Cortex of kidney (tissue), 1 donor: ENCODE measurements around the gene RHD.
"Not testable (repeated sequence)": the region's sequence is repeated elsewhere in the genome, so short reads cannot be mapped to it uniquely, and the experiment has no call there.

Experiments used
- DNase-seq: peaks from one replicate; lab custom pipeline; 2025; lab: John Stamatoyannopoulos, UW

The RHD gene

DNA sequence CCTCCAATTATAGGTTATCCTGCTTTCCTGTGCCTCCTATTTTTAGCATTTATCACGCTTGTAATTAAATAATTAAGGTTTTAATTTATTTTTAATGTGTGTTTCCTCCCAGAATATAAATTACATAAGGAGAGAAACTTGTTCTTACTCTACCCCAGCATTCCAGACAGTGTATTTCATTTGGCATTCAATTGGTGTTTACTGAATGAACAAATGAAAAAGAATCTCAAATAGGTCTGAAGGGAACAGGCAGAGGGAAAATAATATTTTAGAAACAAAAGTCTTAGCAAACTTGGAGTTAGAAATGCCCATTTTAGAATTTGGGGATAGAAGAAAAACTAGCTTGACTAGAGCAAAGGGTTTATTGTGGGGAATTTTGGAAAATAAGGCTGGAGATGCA is 15.1 kb upstream of the RHD start:
- DNase-seq: no peak

DNA sequence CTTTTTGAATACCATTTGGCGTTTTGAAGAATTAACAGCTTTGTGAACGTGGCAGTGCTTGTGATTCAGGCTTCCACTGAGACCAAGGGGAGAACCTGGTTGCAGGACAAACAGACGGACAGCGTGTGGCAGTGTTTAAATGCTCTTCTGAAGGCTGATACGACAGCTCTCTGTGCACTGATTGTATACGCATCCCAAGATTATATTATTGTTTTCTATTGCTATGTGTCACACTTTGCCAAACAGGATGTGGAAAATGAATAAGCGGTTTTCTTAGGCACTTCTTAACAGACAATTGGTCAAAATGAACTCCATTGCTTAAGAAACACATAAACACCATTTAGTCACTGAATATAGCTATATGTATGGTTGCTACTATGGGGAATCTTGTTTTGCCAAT is 12.5 kb upstream of the RHD start:
- DNase-seq: not testable (repeated sequence)

DNA sequence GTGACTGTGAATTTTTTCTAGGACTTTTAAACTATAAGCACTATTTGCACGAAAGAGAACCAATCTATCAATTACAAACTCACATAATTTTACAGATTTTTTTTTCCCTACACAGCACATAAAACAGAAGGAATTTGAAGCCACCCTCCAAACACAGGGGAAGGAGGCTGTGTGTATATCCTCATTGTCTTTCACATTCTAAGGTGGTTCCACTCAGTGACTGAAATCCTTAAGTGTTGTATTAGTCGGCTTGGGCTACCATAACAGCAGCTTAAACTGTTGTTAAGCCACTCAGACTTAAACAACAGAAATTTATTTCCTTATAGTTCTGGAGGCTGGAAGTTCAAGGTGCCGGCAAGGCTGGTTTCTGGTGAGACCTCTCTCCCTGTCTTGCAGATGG is 12.0 kb upstream of the RHD start:
- DNase-seq: not testable (repeated sequence)

DNA sequence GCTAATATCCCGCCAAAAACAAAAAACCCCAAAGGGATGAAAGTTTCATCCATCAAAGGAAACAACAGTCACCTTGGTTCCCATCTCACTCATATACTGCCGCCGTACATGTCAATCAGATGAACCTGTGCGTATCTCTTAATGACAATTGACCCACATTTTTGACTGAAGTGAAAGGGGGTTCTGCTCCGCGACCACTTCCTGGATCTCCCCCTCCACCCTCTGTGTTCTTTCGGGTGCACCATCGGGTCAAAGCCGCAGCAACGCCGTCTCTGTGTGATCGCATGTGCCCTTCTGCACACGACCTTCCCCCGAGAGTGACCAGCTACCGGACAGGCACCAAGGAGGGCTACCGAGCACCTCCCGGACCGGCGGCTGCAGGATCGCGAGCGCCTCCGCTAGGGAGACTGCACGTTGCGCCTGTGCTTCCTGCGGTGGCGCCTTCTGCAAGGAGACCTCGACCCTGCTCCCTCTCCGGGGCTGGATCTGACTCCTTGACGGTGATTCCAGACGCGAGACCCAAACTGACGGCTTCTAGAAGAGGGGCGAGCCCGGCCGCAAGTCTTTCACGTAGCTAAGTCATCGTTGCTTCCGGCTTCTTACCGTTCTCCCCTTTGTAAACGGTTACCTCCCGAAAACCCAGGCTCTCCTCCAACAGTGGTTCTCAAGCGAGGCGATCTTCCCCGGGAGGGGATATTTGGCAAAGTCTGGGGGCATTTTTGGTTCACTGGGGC is 5.6 kb upstream of the RHD start:
- DNase-seq: not testable (repeated sequence)

DNA sequence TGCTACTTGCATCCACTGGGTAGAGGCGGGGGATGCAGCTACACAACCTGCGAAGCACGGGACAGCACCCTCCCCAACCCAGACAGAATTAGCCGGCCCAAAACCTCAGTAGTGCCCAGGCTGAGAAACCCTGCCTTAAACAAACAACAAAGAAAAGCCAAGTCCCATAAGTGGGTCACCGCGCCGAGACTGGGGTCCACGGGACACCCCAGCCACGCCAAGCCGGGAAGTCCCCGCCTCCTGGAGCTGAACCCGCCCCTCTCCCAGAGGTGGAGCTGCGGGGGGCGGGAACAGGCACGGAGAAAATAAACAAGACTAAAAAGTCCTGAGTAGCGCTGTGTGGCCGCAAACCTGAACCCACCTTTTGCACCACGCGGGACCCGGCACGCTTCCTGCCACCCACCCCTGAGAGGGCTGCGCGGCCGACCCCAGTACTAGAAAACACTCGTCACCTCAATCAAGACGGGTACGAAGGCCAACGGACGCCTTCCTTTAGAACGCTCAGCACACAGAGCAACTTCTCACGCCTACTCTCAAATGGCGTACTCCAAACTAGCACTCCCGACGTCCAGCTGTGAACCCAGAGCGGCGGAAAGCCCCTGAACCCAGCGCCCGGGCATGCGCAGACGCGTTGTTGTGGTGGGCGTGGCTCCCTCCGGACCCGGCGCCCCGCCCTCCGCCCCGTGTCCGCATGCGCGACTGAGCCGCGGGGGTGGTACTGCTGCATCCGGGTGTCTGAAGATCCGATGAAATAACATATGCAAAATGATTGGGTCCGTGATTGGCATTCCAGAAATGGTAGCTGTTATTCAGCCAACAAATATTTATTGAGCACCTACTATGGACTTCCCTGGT is 4.8 kb upstream of the RHD start:
- not testable (repeated sequence) for DNase-seq

DNA sequence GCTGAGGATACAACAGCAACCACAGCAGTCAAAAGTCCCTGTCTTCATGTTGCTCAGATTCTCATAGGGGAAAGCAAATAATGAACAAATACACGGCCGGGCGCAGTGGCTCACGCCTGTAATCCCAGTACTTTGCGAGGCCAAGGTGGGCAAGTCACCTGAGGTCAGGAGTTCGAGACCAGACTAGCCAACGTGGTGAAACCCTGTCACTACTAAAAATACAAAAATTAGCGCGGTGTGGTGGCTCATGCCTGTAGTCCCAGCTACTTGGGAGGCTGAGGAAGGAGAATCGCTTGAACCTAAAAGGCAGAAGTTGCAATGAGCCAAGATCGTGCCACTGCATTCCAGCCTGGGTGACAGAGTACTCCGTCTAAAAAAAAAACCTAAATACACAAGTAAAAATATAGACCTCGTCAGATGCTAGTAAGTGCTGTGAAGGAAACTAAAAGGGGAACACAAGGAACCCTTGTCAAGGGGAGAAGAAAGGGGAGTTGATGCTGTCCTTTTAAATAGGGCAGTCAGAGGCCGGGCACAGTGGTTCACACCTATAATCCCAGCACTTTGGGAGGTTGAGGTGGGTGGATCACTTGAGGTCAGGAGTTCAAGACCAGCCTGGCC is 4.1 kb upstream of the RHD start:
- DNase-seq: not testable (repeated sequence)

DNA sequence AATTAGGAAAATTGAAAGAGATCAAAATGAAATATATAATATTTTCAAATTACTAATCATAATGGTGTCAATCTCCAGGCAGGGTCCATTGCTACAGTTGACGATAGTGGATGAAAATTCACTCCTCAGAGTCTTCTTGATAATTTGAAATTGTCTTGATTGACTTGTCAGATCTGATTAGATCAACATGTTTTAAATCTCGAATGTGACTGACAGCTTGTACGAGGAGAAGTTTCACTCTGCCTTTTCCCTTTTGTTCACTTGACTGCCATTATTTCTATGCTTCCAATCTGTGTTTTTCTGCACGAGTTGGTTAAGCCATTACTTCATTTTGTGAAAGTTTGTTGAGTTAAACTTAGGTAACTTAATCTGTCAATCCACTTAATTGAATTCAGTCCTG is 3.3 kb downstream of the RHD start:
- DNase-seq: not testable (repeated sequence)

DNA sequence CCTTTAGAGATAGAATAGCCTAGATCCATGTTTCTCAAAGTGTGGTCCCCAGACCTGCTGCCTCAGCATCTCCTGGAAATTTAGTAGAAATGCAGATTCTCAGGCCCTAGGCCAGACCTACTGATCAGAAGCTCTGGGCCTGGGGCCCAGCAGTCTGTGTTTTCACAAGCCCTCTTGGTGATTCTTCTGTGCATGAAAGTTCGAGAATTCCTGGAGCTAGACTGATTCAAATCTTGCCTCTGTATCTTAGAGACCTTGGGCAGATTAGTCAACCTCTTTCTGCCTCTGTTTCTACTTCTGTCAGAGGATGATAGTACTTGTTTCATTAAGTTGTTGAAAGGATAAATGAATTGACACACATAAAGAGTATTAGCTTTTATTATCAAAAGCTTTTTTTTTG is 5.0 kb downstream of the RHD start:
- not testable (repeated sequence) for DNase-seq

DNA sequence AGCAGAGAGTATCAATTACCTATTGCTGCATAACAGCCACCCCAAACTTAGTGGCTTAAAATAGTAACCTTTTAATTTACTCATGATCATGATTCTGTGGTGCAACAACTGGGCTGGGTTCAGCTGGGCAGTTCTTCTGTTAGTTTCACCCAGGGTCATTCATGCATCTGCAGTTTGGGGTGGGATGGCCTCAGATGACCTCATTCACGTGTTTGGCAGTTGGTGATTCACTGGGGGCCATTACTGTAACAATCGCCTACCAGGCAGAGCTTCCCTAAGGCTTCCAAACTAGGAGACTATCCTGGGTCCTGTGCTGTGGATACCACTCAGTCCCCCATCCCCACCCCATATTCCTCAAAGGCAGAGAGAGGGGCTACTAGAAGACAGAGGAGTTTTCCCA is 6.0 kb downstream of the RHD start:
- DNase-seq: not testable (repeated sequence)

DNA sequence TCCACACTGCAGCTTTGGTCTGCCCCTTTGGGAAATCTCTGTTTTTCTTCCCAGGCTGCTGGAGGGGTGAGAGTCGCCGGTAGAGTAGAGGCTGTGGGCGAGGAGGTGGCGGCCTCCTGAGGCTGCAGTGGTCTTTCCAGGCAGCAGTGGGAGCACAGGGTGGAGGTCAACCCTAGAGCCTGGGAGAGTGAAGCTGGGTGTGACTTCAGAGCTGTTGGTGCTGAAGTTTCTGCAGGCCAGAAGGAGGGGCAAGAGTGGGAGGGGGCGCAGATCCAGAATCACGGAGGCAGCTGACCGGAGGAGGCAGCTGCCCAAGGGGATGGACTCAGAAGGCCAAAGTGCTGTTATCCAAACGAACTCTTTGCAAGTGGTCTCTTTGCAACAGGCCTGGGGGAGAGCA is 6.5 kb downstream of the RHD start:
- not testable (repeated sequence) for DNase-seq

DNA sequence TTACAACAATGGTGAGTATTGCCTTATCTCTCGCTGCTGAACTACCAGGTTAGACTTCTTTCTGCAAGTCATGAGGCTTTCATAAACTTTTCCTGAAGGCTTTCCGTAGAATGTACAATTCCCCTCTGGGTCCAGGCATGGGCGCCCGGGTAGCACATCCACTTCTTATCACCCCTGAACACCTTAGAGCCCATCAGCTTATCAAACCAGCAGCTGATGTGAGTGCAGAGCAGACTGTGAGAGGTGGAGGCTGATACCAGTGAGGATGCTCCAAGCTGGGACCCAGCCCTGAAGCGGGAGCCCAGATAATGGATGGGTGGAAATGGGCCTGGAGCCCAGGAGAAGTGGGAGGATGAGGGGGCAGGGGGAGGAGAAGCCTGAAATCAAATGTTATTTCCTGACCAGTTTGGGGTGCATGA is 7.4 kb downstream of the RHD start:
- not testable (repeated sequence) for DNase-seq

DNA sequence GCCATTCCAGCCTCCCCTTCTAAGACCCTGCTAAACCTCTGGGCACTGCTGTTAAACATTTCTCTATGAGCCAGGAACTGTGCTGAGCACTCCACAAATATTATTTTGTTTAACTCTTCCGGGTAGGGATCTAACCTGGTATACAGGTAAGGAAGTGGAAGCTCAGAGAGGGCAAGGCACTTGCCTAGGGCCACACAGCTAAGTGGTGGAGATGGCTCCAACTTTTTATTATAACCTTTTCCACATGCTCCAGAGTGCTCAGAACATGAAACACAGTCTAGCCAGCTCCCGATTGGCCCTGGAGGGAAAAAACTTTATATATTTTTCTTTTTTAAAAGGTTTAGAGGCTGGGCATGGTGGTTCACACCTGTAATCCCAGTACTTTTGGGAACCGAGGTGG is 13.6 kb downstream of the RHD start:
- DNase-seq: not testable (repeated sequence)

DNA sequence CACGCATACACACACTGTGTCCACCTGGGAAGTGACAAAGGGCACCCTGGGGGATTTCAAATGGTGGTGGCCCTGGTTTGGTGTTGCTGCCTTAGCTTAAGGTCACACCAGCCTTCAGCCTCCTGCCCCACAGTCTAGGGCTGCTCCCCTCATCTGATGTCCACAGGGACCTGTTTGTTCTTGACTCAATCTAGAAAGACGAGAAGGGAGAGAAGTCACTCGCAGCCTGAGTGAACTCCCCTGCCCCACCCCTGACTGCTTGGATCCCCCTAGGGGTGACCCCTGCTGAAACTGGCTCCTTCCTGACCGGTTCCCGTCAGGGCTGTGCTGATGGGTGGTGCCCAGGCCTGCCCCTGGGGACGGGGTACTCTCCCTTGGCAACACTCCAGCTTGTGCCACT is 14.9 kb downstream of the RHD start:
- not testable (repeated sequence) for DNase-seq

DNA sequence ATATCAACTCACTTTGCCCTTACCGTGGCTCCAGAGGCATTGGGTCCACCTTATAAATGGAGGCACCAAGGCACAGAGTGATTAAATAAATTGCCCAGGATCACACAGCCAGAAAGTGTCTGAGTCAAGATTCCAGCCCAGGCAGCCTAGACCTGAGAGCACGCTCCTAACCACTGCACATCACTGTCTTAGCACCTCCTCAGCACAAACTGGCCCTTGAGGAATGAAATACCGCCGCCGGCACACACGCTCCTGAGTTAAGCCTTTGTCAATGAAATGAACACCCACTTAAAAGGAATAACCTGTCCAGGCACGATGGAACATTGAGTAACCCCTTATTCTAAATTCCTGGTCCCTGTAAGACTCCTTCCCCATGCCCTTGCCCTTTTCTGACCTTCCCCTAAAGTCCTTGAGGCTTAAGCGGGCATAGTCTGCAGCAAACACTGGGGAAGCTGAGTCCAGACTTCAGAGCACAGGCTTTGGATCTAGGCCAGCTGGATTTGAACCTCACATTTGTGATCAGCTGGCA is 16.3 kb downstream of the RHD start:
- not testable (repeated sequence) for DNase-seq

DNA sequence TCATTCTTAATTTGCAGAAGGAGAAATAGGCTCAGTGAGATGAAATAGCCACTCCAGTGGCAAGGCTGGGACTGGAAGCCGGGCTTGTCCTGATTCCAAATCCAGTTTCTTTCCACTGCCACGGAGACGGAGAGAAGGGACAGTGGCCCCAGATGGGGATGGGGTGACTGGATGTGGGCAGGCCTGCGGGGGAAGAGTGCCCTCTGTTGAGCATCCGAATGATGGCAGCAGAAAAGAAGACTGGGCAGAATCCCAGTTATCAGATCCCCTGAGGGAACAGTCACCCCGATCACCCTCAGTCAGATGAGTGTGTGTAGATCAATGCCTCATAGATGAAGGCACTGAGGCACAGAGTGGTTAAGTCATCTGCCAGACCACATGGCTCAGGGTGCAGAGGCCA is 17.7 kb downstream of the RHD start:
- not testable (repeated sequence) for DNase-seq

DNA sequence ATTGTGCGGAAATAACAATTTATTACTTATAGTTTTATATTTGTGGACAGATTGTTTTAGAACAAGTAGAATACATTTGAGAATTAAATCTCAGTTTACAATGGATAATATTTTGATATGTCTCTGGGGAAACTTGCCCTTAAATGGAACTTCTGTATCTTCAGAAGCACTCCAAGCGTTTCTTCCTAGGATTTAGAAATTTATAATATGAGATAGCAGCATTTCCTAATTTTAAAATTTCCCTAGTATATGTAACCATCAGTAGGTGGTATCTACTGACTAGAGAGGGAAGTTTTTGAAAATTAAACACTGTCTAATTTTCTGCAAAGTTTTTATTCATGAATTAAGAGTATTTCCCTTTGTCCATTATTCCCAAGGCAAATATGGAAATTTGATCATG is 21.1 kb downstream of the RHD start:
- DNase-seq: not testable (repeated sequence)

DNA sequence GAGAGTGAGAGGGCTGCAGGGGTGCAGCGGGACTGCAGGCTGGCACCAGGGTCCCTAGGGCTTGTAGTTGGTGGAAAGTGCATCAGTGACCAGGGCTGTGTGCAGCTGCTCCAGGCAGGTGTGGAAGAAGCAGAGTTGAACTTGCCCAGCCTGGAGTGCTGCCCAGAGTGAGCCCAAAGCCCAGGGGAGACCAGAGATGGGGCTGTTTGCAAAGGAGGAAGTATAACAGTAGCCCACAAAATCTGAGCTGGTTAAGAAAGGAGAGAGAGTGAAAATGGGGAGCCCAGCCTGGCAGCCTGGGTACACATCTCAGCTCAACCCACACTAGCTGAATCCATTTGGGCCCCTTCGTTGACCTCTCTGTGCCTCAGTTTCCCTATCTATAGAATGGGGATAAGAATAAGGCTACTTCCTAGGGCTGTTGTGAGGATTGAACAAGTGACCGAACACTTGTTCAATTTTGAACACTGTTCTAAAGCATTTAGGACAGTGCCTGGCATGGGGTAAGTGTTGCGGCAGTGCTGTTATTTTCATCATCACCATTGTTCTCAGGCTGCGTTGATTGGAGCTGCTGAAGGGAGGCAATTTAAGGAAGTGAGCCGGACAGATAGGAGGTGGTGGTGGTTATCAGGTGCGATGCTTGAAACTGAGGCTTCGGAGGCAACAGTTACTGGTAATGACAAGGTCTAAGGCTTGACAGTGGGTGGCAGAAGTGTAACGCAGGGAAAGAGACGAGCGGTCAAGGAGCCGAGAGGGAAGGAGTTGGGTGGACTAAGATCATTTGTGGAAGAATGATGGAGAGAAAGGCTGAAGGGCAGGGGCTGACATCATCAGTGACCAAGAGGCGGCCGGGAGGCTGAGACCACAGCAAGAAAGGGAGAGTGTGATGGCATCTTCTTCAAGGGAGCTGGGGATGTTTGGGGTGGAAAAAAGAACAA is 22.8 kb downstream of the RHD start:
- DNase-seq: not testable (repeated sequence)

DNA sequence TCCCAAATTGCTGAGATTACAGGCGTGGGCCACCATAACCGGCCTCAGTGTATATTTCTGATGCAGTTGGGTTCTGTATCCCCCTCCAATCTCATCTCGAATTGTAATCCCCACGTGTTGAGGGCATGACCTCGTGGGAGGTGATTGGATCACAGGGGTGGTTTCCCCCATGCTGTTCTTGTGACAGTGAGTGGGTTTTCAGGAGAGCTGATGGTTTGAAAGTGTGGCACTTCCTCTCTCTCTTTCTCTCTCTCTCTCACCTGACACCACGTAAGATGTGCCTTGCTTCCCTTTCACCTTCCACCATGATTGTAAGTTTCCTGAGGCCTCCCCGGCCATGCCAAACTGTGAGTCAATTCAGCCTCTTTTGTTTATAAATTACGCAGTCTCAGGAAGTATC is 24.2 kb downstream of the RHD start:
- not testable (repeated sequence) for DNase-seq

DNA sequence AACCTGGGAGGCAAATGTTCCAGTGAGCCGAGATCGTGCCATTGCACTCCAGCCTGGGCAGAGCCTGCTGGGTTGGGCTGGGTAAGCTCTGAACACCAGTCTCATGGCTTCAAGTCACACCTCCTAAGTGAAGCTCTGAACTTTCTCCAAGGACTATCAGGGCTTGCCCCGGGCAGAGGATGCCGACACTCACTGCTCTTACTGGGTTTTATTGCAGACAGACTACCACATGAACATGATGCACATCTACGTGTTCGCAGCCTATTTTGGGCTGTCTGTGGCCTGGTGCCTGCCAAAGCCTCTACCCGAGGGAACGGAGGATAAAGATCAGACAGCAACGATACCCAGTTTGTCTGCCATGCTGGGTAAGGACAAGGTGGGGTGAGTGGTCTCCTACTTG is 28.4 kb downstream of the RHD start:
- DNase-seq: not testable (repeated sequence)

DNA sequence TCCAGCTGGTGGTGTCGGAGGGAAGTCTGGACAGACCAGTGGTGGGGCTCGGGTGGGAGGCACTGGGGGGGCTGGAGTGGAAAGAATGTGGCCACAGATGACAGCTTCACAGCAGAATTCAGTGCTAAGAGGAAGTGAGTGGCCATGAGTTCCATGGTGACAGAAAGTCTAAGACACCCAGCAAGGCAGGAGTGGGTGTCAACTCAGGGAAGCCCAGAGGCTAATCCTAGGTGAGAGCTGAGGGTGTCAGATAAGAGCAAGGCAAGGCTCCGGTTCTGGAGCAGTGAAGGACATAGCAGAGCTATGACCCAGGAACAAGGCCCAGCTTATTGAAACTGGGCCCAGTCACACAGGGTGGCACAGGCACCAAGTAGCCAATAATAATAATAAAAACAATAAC is 30.0 kb downstream of the RHD start:
- DNase-seq: not testable (repeated sequence)

DNA sequence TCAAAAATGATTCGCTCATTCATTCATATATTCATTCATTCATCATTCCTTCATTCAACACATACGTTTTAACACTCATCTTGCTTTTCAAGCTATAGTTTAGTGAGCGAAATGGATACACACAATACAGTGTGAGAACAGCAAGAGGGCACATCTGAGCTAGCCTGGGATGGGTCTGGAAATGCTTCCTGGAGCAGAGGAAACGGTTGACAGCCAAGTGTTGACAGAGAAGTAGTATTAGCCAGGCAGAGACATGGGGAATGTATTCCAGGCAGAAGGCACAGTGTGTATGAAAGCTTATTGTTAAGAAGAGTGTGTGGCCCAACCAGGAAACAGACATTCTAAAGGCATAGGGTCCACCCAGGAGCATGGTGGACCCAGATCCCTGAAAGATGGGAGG is 32.6 kb downstream of the RHD start:
- DNase-seq: not testable (repeated sequence)
